Skeletal muscle satellite cell (primary cell): ENCODE data around the gene VDR.
"Not testable (repeated sequence)": the region's sequence is repeated elsewhere in the genome, so short reads cannot be mapped to it uniquely, and the experiment has no call there.

Source experiments
- H3K27me3 ChIP-seq: 2 replicates; pipeline ENCODE4 v1.7.0; 2013; ENCODE audit warnings: low read length; ENCODE audit not compliant: control insufficient read depth, insufficient read depth
- H3K36me3 ChIP-seq: 2 replicates; pipeline ENCODE4 v1.7.0; 2013; ENCODE audit warnings: mild to moderate bottlenecking, control low read depth, low read length; ENCODE audit not compliant: insufficient read depth
- H3K4me1 ChIP-seq: 2 replicates; pipeline ENCODE4 v1.7.0; 2013; ENCODE audit warnings: low read length; ENCODE audit not compliant: control insufficient read depth, insufficient read depth
- H3K4me2 ChIP-seq: 2 replicates; pipeline ENCODE4 v1.7.0; 2013; ENCODE audit warnings: mild to moderate bottlenecking, low read length
- H3K4me3 ChIP-seq: 2 replicates; pipeline ENCODE4 v1.7.0; 2013; ENCODE audit warnings: low read length
- H3K9ac ChIP-seq: 2 replicates; pipeline ENCODE4 v1.7.0; 2013; ENCODE audit warnings: mild to moderate bottlenecking, low read depth, low read length, moderate library complexity
- H3K9me3 ChIP-seq: replicated peaks from 2 replicates; pipeline ENCODE4 v1.7.0; 2013; ENCODE audit warnings: mild to moderate bottlenecking, control low read depth, low read length

Gene VDR

DNA sequence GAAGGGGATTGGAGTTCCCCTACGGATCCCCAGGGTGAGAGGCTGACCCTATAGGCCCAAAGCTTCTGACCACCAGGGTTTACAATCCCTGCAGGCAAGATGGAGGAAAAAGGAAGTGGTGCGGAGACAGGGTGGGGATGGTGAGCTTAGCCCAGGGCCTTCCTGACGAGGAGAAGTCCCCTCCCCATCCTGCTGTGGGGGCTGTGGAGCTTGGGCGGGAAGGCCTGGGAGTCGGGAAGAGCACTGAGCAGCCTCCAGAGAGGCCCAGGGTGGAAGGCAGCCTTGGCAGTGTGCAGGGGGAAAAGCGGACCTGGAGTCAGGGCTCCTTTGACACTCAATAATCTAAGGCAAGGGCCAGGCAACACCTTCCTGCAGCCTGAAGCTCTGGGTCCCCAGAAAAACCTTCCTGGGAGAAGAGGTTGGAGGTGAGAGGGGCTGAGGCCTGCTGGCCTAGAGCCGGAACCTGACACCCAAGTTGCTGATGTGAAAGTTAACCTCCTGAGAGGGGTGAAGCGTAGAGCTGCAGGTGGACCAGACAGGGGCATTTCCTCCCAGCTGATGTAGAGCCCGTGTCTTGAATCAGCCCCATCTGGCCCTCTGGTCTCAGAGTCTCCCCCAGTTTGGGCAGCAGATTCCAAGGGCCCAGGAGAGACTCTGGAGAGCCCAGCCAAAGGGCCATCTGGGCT lies 91.1 kb downstream of the VDR start:
- H3K36me3 ChIP-seq, result peaks cover 24% of the 10 kb centered on the region
- H3K4me2 ChIP-seq, result peak overlapping the region; percentile 90
- no peaks in the 10 kb centered on the region for H3K27me3 ChIP-seq
- H3K4me3 ChIP-seq, result peak overlapping the region; percentile 66
- no peaks in the 10 kb centered on the region for H3K9me3 ChIP-seq
- peaks cover 93% of the 10 kb centered on the region for H3K4me1 ChIP-seq
- H3K9ac ChIP-seq, result peak overlapping the region; percentile 74

DNA sequence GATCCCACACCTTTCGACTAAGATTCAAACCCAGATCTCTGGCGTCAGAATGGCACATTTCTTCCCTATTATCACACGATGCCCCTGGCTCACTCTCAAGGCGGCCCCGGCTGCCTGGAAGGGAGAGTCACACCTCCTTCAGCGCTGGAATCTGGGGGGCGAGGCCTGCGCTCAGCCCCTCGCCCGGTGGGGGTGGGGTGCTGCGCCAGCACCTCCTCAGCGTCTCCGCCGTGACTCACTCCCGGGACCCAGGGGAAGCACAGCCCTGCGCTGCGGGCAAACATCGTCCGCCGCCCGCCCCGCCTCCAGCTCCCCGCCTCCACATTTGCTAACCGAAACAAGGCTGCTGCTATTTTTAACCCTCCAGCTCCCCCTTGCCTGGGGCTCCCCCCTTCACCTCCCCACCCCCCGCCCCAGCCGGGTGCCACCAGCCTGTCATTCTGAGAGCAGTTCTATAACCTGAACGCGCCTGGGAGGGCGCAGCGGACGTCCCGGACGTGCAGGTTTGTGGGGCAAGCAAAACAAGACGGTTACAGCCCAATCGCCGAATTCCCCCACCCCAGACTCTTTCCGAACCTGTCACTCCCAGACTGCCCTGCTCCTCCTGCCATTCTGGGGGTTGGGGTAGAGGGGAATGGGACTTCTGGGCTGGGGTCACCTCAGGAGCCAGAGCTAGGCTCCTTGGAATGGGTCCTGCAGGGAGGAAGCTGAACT lies 91.8 kb downstream of the VDR start:
- peaks cover 25% of the 10 kb centered on the region for H3K36me3 ChIP-seq
- peak overlapping the region; percentile 90 for H3K4me2 ChIP-seq
- peaks cover 93% of the 10 kb centered on the region for H3K4me1 ChIP-seq
- no peaks in the 10 kb centered on the region for H3K9me3 ChIP-seq
- peak overlapping the region; percentile 80 for H3K9ac ChIP-seq
- peak overlapping the region; percentile 66 for H3K4me3 ChIP-seq
- no peaks in the 10 kb centered on the region for H3K27me3 ChIP-seq

DNA sequence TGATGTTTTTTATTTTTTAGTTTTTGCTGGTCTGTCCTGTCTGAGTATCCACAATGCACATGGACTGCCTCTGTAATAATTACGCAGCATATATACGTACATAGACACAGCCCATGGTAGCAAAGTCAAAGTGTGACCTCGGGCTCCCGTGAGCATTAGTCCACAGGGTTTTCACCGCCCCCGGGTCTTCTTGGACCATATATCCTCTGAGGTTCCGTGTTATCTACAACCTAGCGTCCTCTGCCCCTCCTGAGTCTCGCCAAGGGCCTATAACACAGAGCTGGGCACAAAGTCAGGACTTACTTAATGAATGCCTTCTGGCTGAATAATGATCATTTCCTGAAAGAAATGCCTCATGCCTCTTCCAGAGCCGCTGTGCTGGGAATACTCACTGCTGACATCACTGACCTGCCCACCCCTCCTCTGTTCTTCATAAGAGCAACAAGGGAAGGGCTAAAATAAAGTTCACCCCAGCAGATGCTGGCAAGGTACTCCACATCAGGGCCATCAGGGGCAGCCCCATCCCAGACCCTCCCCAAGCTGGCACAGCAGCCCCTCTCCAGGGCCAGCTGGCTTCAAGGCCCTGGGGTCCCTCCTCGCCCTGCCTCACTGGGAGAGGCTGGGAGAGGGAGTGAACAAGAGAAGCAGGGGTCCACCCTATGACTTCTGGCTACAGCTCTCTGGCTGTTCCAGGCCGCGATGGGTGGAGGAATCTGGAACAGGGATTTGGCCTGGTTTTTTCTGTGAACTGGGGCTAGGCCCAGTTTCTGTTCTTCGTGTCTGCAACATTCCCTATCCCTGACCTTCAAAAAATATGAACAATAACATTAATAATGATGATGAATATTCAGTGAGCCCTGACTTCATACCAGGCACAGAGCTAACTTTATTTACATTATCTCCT lies 93.0 kb downstream of the VDR start:
- H3K9ac ChIP-seq, result peak overlapping the region; percentile 80
- H3K4me1 ChIP-seq, result peaks cover 92% of the 10 kb centered on the region
- H3K27me3 ChIP-seq, result no peaks in the 10 kb centered on the region
- peak overlapping the region; percentile 90 for H3K4me2 ChIP-seq
- H3K36me3 ChIP-seq, result peaks cover 30% of the 10 kb centered on the region
- no peaks in the 10 kb centered on the region for H3K9me3 ChIP-seq
- H3K4me3 ChIP-seq, result peak overlapping the region; percentile 26

DNA sequence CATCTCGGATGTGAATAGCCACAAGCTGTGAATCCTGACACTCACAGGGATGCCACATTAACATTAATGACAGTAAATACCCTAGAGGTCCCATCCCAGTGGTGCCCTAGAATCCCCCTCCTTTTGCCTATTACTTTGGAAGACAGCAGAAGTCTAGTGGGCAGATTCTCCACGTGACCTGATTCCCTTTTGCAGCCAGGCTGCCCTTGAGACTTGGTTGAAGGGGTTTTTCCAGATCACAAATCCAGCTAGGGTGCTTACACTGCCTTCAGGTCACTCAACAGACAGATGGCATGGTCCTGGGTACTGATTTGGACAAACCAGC lies 93.8 kb downstream of the VDR start:
- Histone ChIP-seq H3K9me3 (no peaks in the 10 kb centered on the region), H3K4me3 (no peak overlapping the region), H3K9ac (peak overlapping the region; percentile 80)

DNA sequence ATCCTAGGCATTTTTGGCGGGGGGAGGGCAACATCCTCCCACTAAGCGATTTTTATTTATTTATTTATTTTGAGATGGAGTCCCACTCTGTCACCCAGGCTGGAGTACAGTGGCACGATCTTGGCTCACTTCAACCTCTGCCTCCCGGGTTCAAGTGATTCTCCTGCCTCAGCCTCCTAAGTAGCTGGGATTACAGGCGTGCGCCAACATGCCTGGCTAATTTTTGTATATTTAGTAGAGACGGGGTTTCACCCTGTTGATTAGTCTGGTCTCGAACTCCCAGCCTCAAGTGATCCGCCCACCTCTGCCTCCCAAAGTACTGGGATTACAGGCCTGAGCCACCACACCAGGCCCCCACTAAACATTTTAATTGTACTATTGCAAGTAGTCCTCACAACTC lies 95.3 kb downstream of the VDR start:
- H3K9me3 ChIP-seq, H3K4me2 ChIP-seq, H3K27me3 ChIP-seq, H3K9ac ChIP-seq, H3K4me3 ChIP-seq: not testable (repeated sequence)
- H3K4me1 ChIP-seq, result peaks cover 87% of the 10 kb centered on the region
- H3K36me3 ChIP-seq, result peaks cover 41% of the 10 kb centered on the region

More for the DNA sequence above, 93.8 kb downstream of the VDR start:
- Histone ChIP-seq H3K36me3 (peaks cover 32% of the 10 kb centered on the region), H3K4me1 (peaks cover 87% of the 10 kb centered on the region), H3K4me2 (peak overlapping the region; percentile 90), H3K27me3 (no peaks in the 10 kb centered on the region)

DNA sequence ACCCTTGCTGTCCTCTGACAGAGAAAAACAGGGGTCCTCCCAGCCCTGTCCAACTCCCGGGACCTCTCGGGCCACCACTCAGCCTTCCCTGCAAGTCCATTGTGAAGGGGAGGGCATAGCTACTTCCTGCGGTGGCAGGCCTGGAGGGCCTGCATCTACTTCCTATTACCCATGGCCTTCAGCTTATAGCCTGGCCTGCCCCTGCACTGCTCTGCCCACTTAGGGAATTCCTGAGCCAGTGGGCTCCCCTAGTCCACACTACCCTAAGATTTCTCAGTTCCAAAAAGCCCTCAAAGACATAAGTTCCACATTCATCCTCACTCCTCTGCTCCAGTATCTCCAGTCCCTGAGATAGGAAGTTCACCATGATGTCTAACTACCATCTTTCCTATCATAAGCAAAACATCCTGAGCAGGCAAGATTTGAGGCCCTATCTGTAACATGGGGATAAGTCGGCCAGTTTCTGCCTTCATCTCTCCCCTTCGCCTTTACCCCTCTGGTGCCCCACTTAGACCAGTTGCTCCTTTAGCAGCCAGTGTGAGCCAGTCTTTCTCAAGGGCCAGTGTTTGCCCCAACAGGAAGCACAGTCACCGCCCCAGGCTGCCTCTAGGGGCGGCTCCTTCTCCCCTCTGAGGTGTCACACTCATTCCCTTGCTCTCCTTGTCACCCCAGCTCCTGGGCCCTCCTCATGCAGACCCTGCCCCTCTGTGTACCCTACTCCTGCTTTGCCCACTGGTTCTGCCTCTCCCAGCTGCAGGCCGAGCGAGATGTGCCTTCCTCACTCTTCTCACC lies 96.0 kb downstream of the VDR start:
- Histone ChIP-seq H3K9ac (peak overlapping the region; percentile 1), H3K4me3 (no peak overlapping the region), H3K4me1 (peaks cover 80% of the 10 kb centered on the region), H3K4me2 (peak overlapping the region; percentile 58), H3K9me3 (no peaks in the 10 kb centered on the region), H3K27me3 (no peaks in the 10 kb centered on the region), H3K36me3 (peaks cover 41% of the 10 kb centered on the region)

DNA sequence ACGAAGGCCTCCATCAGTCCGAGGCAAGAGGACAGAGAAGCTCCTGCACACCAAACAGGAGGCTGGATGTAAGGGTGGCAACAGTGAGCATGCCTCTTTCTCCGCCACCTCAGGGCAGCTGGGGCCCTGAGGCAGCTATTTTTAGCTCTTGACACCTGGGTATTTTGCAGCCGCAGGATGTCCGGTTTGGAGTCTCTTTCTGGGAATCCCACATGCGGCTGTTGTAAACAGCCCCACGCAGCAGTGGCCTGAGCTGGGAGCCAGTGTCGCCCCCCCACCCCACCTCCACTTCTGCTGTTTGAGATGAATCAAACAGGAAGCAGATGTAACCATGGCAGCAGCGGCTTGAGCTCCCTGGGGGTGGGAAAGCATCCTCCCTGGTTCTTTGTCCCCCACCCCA lies 96.7 kb downstream of the VDR start:
- H3K4me2 ChIP-seq, result peak overlapping the region; percentile 58
- H3K27me3 ChIP-seq, result no peaks in the 10 kb centered on the region
- peaks cover 47% of the 10 kb centered on the region for H3K36me3 ChIP-seq
- H3K4me1 ChIP-seq, result peaks cover 72% of the 10 kb centered on the region
- H3K9ac ChIP-seq, result peak overlapping the region; percentile 1
- H3K9me3 ChIP-seq, result no peaks in the 10 kb centered on the region
- no peak overlapping the region for H3K4me3 ChIP-seq

DNA sequence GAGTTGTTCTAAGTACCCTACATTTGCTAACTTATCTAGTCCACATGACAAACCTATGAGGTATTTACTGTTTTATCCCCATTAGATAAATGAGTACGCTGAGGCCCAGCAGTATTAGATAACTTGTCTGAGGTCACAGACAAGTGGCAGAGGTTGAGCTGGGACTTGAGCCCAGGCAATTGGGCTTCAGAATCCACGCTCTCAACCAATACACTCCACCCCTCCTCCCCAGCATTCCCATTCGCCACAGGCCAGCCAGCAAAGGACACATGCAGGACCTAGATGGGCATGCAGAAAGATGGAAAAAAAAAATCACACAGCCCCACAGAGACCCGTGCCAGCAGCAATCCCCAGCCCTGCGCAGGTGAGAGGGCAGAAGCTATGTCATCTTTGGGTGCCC lies 97.5 kb downstream of the VDR start:
- no peaks in the 10 kb centered on the region for H3K27me3 ChIP-seq
- peaks cover 51% of the 10 kb centered on the region for H3K36me3 ChIP-seq
- no peaks in the 10 kb centered on the region for H3K9me3 ChIP-seq
- no peak overlapping the region for H3K4me2 ChIP-seq
- H3K4me1 ChIP-seq, result peaks cover 65% of the 10 kb centered on the region
- H3K9ac ChIP-seq, result no peak overlapping the region
- H3K4me3 ChIP-seq, result no peak overlapping the region

DNA sequence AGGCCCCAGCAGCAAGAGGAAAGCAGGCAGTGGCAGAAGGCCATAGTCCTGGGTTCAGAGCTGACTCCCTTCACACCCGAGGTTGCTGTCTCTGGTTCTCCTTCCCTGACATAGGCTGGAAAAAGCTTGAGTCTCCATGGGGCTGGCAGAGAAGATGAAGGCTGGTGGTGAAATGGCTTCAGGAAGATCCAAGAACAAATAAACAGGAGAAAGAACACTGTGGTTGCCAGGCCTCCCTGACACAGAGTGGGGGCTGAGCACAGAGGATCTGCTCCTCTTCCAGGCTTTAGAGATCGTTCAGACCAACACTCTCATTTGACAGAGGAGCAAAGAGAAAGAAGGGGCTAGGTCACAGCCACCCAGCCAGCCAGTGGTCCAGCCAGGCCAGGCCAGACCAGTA lies 99.4 kb downstream of the VDR start:
- Histone ChIP-seq H3K4me1 (peaks cover 52% of the 10 kb centered on the region), H3K27me3 (no peaks in the 10 kb centered on the region), H3K36me3 (peaks cover 40% of the 10 kb centered on the region), H3K9me3 (no peaks in the 10 kb centered on the region), H3K9ac (no peak overlapping the region), H3K4me2 (no peak overlapping the region), H3K4me3 (no peak overlapping the region)

DNA sequence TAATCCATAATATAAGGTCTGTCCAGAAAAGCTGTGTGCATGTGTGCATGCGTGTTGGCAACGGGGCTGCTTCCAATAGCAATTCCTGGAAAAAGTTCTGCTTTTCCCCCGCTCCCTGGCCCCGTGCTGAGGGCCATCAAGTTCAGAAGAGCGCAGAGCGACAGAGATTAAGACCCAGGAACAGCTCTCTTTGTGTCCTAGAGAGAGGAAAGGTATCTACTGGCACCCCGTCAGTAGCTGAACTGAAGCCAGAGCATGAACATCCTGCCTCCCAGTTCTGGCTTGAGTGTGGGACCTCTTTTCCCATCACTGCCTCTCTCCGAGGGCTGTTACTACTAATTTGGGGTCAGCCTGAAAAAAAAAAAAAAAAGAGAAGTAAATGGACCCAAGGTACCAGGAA lies 100.6 kb downstream of the VDR start:
- Histone ChIP-seq H3K4me3 (no peak overlapping the region), H3K9me3 (no peaks in the 10 kb centered on the region), H3K27me3 (no peaks in the 10 kb centered on the region), H3K9ac (no peak overlapping the region), H3K4me2 (no peak overlapping the region), H3K4me1 (peaks cover 53% of the 10 kb centered on the region), H3K36me3 (peaks cover 40% of the 10 kb centered on the region)
